Activated B cell treated with CpG ODN at 0.5 μM for 24 hours (primary cell): ENCODE results near the gene EHMT2. TPM values are rescaled to one million over a fixed set of nuclear protein-coding genes. Genes with fewer than 3 reads are reported as not detected.
"Not testable (repeated sequence)": the region's sequence is repeated elsewhere in the genome, so short reads cannot be mapped to it uniquely, and the experiment has no call there.

Source experiments
- ATAC-seq: fragments of 200-7000 bp; cut with Tn5 transposase; one replicate; pipeline ENCODE4 v1.10.0; 2021; ENCODE audit warnings: low read depth, mild to moderate bottlenecking, moderate library complexity
- CTCF ChIA-PET: fragments of 350-600 bp; sonication (Branson Sonifier 250); formaldehyde crosslinking; loops from one replicate; lab custom pipeline; 2021; ENCODE audit warnings: antibody characterized with exemption; lab: Charles Lee
- POLR2A ChIA-PET: fragments of 350-600 bp; sonication (Branson Sonifier 250); formaldehyde crosslinking; loops from one replicate; lab custom pipeline; 2021; ENCODE audit warnings: antibody characterized with exemption; lab: Charles Lee
- DNase-seq: peaks from one replicate; pipeline ENCODE4 v3.0.0; 2022
- H3K27ac Mint-ChIP-seq: one replicate; pipeline ENCODE4 v1.8.0; 2020; ENCODE audit warnings: mixed read lengths
- H3K27me3 Mint-ChIP-seq: one replicate; pipeline ENCODE4 v1.8.0; 2021; ENCODE audit warnings: mixed read lengths
- H3K36me3 Mint-ChIP-seq: one replicate; pipeline ENCODE4 v1.8.0; 2021; ENCODE audit warnings: low read depth, mixed read lengths
- H3K4me1 Mint-ChIP-seq: one replicate; pipeline ENCODE4 v1.8.0; 2021; ENCODE audit warnings: mixed read lengths
- H3K4me3 Mint-ChIP-seq: one replicate; pipeline ENCODE4 v1.8.0; 2020; ENCODE audit warnings: mild to moderate bottlenecking, mixed read lengths
- H3K9me3 Mint-ChIP-seq: one replicate; pipeline ENCODE4 v1.8.0; 2020; ENCODE audit warnings: mixed read lengths
- intact Hi-C: fragments of 100-400 bp; cut with micrococcal nuclease; formaldehyde crosslinking; loops from one replicate; pipeline ENCODE4 v1.15.1; 2024
- total RNA-seq: library from RNA; stranded (reverse); gene quantifications from 2 replicates; pipeline ENCODE4 v1.2.3, GENCODE V29; 2022
- TF ChIP-seq, protein P1 (sequence below): fragments of 200-600 bp; IDR thresholded peaks from one replicate; pipeline ENCODE4 v1.8.0; 2022; ENCODE audit warnings: antibody characterized with exemption, mild to moderate bottlenecking

The EHMT2 gene
- total RNA-seq, 1 donor from 2014 or later = 58.4 TPM

- ChIA-PET CTCF (no interaction called here), POLR2A (no interaction called here)
- Mint-ChIP-seq H3K4me3 (no peak overlapping the region), H3K4me1 (no peaks in the 10 kb centered on the region), H3K36me3 (no peaks in the 10 kb centered on the region), H3K27ac (no peak overlapping the region), H3K27me3 (peaks cover 10% of the 10 kb centered on the region), H3K9me3 (no peaks in the 10 kb centered on the region)
- intact Hi-C loops = no loop called here
- TF ChIP-seq, protein P1, sequence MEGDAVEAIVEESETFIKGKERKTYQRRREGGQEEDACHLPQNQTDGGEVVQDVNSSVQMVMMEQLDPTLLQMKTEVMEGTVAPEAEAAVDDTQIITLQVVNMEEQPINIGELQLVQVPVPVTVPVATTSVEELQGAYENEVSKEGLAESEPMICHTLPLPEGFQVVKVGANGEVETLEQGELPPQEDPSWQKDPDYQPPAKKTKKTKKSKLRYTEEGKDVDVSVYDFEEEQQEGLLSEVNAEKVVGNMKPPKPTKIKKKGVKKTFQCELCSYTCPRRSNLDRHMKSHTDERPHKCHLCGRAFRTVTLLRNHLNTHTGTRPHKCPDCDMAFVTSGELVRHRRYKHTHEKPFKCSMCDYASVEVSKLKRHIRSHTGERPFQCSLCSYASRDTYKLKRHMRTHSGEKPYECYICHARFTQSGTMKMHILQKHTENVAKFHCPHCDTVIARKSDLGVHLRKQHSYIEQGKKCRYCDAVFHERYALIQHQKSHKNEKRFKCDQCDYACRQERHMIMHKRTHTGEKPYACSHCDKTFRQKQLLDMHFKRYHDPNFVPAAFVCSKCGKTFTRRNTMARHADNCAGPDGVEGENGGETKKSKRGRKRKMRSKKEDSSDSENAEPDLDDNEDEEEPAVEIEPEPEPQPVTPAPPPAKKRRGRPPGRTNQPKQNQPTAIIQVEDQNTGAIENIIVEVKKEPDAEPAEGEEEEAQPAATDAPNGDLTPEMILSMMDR = no peak
- no peak for ATAC-seq
- DNase-seq = no peak
Measured at GRCh38 chr6:31933537-31933936, 36.0 kb upstream of the EHMT2 start.

GRCh38 chr6:31932137-31932536 lies 34.6 kb upstream of the EHMT2 start:
- H3K4me3 Mint-ChIP-seq, intact Hi-C loops, H3K4me1 Mint-ChIP-seq, H3K36me3 Mint-ChIP-seq, H3K9me3 Mint-ChIP-seq, CTCF ChIA-PET, H3K27ac Mint-ChIP-seq, ATAC-seq, DNase-seq, POLR2A ChIA-PET: not testable (repeated sequence)
- peaks cover 12% of the 10 kb centered on the region for H3K27me3 Mint-ChIP-seq

DNA sequence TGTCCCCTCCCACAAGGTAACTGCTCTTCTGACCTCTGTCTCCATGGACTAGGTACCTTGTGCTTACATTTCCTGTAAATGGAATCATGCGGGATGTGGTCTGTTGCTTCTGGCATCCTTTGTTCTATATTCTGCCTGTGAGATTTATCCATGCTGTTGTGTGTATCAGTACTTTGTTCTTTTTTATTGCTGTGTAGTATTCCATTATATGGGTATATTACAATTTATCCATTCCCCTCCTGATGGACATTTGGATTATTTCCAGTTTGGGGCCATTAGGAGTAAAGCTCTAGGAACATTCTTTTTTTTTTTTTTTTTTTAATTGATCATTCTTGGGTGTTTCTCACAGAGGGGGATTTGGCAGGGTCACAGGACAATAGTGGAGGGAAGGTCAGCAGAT lies 33.5 kb upstream of the EHMT2 start:
- no peak for DNase-seq
- Mint-ChIP-seq H3K4me3 (no peak overlapping the region), H3K27me3 (peaks cover 12% of the 10 kb centered on the region), H3K4me1 (no peaks in the 10 kb centered on the region), H3K36me3 (no peaks in the 10 kb centered on the region), H3K9me3 (no peaks in the 10 kb centered on the region), H3K27ac (no peak overlapping the region)
- ChIA-PET POLR2A (no interaction called here), CTCF (no interaction called here)
- ATAC-seq = no peak
- intact Hi-C loops = no loop called here
- TF ChIP-seq, protein P1 = no peak

DNA sequence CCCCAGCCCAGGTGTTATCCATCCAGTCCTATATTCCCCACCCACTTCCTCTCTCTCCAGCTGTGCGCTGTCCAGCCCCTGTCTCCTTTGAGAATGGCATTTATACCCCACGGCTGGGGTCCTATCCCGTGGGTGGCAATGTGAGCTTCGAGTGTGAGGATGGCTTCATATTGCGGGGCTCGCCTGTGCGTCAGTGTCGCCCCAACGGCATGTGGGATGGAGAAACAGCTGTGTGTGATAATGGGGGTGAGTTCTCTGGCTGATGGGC lies 31.1 kb upstream of the EHMT2 start:
- CTCF ChIA-PET = no interaction called here
- POLR2A ChIA-PET = no interaction called here
- DNase-seq = no peak
- no peaks in the 10 kb centered on the region for H3K36me3 Mint-ChIP-seq
- intact Hi-C loops = no loop called here
- H3K4me3 Mint-ChIP-seq = no peak overlapping the region
- TF ChIP-seq, protein P1 = no peak
- H3K27me3 Mint-ChIP-seq = peaks cover 7% of the 10 kb centered on the region
- H3K4me1 Mint-ChIP-seq = no peaks in the 10 kb centered on the region
- H3K9me3 Mint-ChIP-seq = no peaks in the 10 kb centered on the region
- no peak overlapping the region for H3K27ac Mint-ChIP-seq
- no peak for ATAC-seq

DNA sequence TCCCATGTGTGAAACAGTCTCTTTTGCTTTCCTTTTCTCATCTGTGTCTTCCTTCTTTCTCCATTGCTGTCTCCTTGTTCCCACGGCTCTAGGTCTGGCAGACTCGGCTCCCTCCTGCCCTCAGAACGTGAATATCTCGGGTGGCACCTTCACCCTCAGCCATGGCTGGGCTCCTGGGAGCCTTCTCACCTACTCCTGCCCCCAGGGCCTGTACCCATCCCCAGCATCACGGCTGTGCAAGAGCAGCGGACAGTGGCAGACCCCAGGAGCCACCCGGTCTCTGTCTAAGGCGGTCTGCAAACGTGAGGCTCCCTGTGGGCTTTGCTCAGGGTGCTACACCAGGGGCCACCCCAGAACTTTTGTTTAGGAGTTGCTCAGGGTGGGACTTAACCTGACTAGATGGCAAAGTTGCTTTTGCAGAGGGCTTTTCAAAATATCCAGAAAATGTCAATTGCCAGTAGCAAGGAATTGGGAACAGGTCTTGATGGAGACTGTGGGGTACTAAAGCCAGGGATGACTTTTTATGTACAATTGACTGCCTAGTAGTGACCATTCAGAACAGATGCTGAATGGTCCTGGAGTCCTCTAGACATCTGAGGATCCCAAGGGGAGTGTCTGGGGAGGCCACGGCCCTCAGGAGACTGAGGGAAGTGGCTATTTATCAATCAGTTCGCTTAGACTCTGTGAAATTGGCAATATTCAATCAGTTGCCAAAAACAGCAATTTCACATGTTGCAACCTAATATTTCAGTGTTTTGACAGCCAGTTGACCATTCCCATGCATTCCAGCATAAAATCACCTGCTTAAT lies 30.6 kb upstream of the EHMT2 start:
- ChIA-PET POLR2A (no interaction called here), CTCF (no interaction called here)
- Mint-ChIP-seq H3K4me1 (no peaks in the 10 kb centered on the region), H3K4me3 (no peak overlapping the region), H3K27me3 (peaks cover 7% of the 10 kb centered on the region), H3K27ac (no peak overlapping the region), H3K9me3 (no peaks in the 10 kb centered on the region), H3K36me3 (no peaks in the 10 kb centered on the region)
- no peak for ATAC-seq
- TF ChIP-seq, protein P1 = no peak
- DNase-seq = no peak
- intact Hi-C loops = no loop called here
